ENCODE results near the gene UBE2N. TPM values are rescaled to one million over a fixed set of nuclear protein-coding genes. Genes with fewer than 3 reads are reported as not detected.

UBE2N gene
- total RNA-seq, 2 donors from 2014 or later = 177 to 179 TPM

DNA sequence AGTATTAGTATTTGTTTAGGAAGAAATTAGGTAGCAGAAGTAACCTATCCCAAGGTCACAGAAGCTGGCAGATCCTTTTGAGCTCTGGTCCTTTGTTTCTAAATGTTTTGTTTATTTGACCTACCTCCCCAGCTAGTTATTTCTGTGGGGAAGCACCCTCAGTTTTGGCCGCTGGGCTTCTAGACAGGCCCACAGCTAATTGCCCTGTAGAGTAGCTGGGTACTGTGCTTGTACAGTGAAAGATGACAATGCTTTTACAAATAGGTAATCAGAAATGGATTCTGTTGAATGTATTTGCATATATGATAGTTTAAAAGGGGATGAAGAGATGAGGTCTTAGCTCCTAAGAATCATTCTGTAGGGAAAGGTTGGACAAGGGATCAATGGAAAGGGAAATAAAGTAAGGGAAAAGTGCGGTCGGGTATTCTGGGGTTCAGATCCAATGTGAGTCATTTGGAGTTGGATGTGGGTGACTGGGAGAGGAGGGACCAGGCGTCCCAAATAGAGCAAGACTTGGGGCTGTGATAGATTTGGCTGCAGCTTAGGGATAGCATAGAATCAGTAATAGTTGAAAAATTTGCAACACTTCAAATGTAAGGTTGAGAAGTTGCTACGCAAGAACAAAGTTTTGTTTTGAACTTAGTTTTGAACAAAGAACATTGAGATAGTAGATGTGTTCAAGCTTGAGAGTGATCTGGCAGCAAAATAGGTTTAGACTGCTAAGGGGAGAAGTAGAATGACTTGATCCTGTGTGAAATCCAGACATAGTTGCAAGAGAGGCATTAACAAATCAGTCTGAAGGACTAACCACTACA lies 60.4 kb downstream of the UBE2N start:
- no peaks in the 10 kb centered on the region for H3K4me1 ChIP-seq (ENCODE audit: control insufficient read depth, insufficient read depth, low read length)
- Mint-ChIP-seq H3K4me1 (peaks cover 30% of the 10 kb centered on the region), H3K9me3 (no peaks in the 10 kb centered on the region), H3K27ac (peak overlapping the region; percentile 78), H3K27me3 (ENCODE audit: insufficient read depth) (no peaks in the 10 kb centered on the region), H3K36me3 (ENCODE audit: low read depth) (peaks cover 71% of the 10 kb centered on the region), H3K4me3 (peak overlapping the region; percentile 99)
- DNase-seq = no peak
- whole genome bisulfite sequencing, 2 experiments (ENCODE audit: insufficient coverage in 1 of 2, insufficient read length in 1 of 2) = 73 to 100% methylated on average over 4 to 5 of the region's 5 CpGs
- no peaks in the 10 kb centered on the region for H3K9me3 ChIP-seq (ENCODE audit: control insufficient read depth, low read length)
- TF ChIP-seq, protein P1, sequence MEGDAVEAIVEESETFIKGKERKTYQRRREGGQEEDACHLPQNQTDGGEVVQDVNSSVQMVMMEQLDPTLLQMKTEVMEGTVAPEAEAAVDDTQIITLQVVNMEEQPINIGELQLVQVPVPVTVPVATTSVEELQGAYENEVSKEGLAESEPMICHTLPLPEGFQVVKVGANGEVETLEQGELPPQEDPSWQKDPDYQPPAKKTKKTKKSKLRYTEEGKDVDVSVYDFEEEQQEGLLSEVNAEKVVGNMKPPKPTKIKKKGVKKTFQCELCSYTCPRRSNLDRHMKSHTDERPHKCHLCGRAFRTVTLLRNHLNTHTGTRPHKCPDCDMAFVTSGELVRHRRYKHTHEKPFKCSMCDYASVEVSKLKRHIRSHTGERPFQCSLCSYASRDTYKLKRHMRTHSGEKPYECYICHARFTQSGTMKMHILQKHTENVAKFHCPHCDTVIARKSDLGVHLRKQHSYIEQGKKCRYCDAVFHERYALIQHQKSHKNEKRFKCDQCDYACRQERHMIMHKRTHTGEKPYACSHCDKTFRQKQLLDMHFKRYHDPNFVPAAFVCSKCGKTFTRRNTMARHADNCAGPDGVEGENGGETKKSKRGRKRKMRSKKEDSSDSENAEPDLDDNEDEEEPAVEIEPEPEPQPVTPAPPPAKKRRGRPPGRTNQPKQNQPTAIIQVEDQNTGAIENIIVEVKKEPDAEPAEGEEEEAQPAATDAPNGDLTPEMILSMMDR (conservative IDR thresholded peaks at IDR 0.05) = no peak
- no peak overlapping the region for H3K27ac ChIP-seq (ENCODE audit: low read depth, low read length)
- H3K9ac ChIP-seq (ENCODE audit: extremely low read depth, low read length, poor library complexity, severe bottlenecking) = peak overlapping the region; percentile 99
- no peaks in the 10 kb centered on the region for H3K27me3 ChIP-seq (ENCODE audit: control insufficient read depth, insufficient read depth, low read length, poor library complexity, severe bottlenecking)
- H3K36me3 ChIP-seq (ENCODE audit: control insufficient read depth, insufficient read depth, low read length) = peaks cover 73% of the 10 kb centered on the region
- H3K4me3 ChIP-seq (ENCODE audit: low read length) = peak overlapping the region; percentile 96

DNA sequence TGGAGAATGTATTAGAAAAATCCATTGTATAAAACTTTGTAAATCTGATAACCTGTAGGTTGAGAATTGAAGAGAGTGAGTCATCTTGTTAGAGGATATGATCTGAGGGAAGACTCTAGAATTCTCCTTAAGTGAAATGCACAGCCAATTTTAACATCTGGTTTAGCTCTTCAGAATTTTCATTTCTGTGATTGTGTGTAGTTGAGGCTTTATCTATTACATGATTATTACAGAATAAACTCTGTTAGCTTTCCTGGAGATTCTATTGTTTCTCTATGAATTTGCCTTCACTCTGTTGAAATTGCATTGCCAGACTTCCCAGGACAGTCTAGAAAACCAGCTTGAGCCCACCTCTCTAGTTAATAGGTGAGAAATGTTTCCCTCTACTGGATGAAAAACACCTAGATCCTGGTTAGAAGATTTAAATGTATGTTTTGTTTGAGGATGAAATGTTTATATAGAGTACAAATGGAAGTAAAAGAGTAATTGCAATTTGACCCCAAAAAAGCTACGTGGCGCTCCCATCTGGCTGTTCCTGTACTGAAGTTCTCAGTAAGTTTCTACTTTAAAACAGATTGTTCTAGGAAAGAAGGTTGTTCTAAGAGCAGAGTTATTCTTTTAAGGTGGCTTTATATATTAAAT lies 61.1 kb downstream of the UBE2N start:
- Mint-ChIP-seq H3K4me1 (peaks cover 35% of the 10 kb centered on the region), H3K27ac (peak overlapping the region; percentile 78), H3K36me3 (ENCODE audit: low read depth) (peaks cover 66% of the 10 kb centered on the region), H3K9me3 (no peaks in the 10 kb centered on the region), H3K27me3 (ENCODE audit: insufficient read depth) (no peaks in the 10 kb centered on the region), H3K4me3 (peak overlapping the region; percentile 99)
- H3K9ac ChIP-seq (ENCODE audit: extremely low read depth, low read length, poor library complexity, severe bottlenecking) = peak overlapping the region; percentile 99
- H3K4me3 ChIP-seq (ENCODE audit: low read length) = peak overlapping the region; percentile 96
- H3K4me1 ChIP-seq (ENCODE audit: control insufficient read depth, insufficient read depth, low read length) = no peaks in the 10 kb centered on the region
- no peaks in the 10 kb centered on the region for H3K27me3 ChIP-seq (ENCODE audit: control insufficient read depth, insufficient read depth, low read length, poor library complexity, severe bottlenecking)
- H3K27ac ChIP-seq (ENCODE audit: low read depth, low read length) = no peak overlapping the region
- DNase-seq = no peak
- H3K9me3 ChIP-seq (ENCODE audit: control insufficient read depth, low read length) = no peaks in the 10 kb centered on the region
- WGBS, 2 experiments (ENCODE audit: insufficient coverage in 1 of 2, insufficient read length in 1 of 2) = 40 to 58% methylated on average over 2 of the region's 2 CpGs
- H3K36me3 ChIP-seq (ENCODE audit: control insufficient read depth, insufficient read depth, low read length) = peaks cover 68% of the 10 kb centered on the region
- TF ChIP-seq, protein P1 (conservative IDR thresholded peaks at IDR 0.05) = peak; percentile 62

DNA sequence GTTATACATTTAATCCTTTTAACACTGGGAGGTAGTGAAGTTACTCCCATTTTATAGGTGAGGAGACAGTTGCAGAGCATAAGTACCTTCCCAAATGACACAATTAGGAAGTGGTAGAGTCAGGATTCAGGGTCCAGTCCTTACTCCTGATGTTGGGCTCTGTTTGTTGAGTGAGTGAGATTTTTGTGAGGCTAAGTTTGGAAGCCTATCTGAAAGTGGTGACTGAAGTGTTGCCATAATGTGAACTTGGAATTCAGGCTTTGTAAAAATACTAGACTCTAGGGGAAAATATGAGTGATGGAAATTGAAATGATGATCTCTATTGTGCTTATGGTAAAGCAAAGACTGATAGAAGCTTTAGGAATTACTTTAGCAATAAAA lies 61.8 kb downstream of the UBE2N start:
- Histone ChIP-seq H3K4me3 (ENCODE audit: low read length) (peak overlapping the region; percentile 96), H3K9me3 (ENCODE audit: control insufficient read depth, low read length) (no peaks in the 10 kb centered on the region), H3K27ac (ENCODE audit: low read depth, low read length) (no peak overlapping the region), H3K4me1 (ENCODE audit: control insufficient read depth, insufficient read depth, low read length) (no peaks in the 10 kb centered on the region), H3K36me3 (ENCODE audit: control insufficient read depth, insufficient read depth, low read length) (peaks cover 61% of the 10 kb centered on the region), H3K9ac (ENCODE audit: extremely low read depth, low read length, poor library complexity, severe bottlenecking) (peak overlapping the region; percentile 99), H3K27me3 (ENCODE audit: control insufficient read depth, insufficient read depth, low read length, poor library complexity, severe bottlenecking) (no peaks in the 10 kb centered on the region)
- Mint-ChIP-seq H3K9me3 (no peaks in the 10 kb centered on the region), H3K36me3 (ENCODE audit: low read depth) (peaks cover 60% of the 10 kb centered on the region), H3K4me3 (peak overlapping the region; percentile 99), H3K27ac (peak overlapping the region; percentile 94), H3K27me3 (ENCODE audit: insufficient read depth) (no peaks in the 10 kb centered on the region), H3K4me1 (peaks cover 34% of the 10 kb centered on the region)
- TF ChIP-seq, protein P1 (conservative IDR thresholded peaks at IDR 0.05) = no peak
- DNase-seq = no peak

Data from endodermal cell (in vitro differentiated cells).